ENCODE results near the gene DLG5. TPM values are rescaled to one million over a fixed set of nuclear protein-coding genes. Genes with fewer than 3 reads are reported as not detected.

Gene DLG5
- total RNA-seq, 1 donor from 2014 or later: 35.5 TPM

GRCh38 chr10:77800320-77800719 lies 126.2 kb downstream of the DLG5 start:
- no peak for DNase-seq
- Mint-ChIP-seq H3K4me3 (ENCODE audit: unreplicated experiment) (no peak overlapping the region), H3K36me3 (ENCODE audit: unreplicated experiment) (no peaks in the 10 kb centered on the region), H3K4me1 (ENCODE audit: low read depth, unreplicated experiment) (peaks cover 5% of the 10 kb centered on the region), H3K9me3 (ENCODE audit: unreplicated experiment) (no peaks in the 10 kb centered on the region), H3K27ac (ENCODE audit: unreplicated experiment) (no peak overlapping the region), H3K27me3 (ENCODE audit: unreplicated experiment) (no peaks in the 10 kb centered on the region)
- no peak for TF ChIP-seq CTCF (IDR thresholded peaks at IDR 0.05; ENCODE audit: partially characterized antibody, unreplicated experiment)

GRCh38 chr10:77799352-77799751 lies 127.2 kb downstream of the DLG5 start:
- DNase-seq: no peak
- Mint-ChIP-seq H3K4me3 (ENCODE audit: unreplicated experiment) (no peak overlapping the region), H3K36me3 (ENCODE audit: unreplicated experiment) (no peaks in the 10 kb centered on the region), H3K4me1 (ENCODE audit: low read depth, unreplicated experiment) (peaks cover 5% of the 10 kb centered on the region), H3K9me3 (ENCODE audit: unreplicated experiment) (no peaks in the 10 kb centered on the region), H3K27me3 (ENCODE audit: unreplicated experiment) (no peaks in the 10 kb centered on the region), H3K27ac (ENCODE audit: unreplicated experiment) (no peak overlapping the region)
- TF ChIP-seq CTCF (IDR thresholded peaks at IDR 0.05; ENCODE audit: partially characterized antibody, unreplicated experiment): no peak

GRCh38 chr10:77798940-77799339 lies 127.6 kb downstream of the DLG5 start:
- Mint-ChIP-seq H3K9me3 (ENCODE audit: unreplicated experiment) (no peaks in the 10 kb centered on the region), H3K27me3 (ENCODE audit: unreplicated experiment) (no peaks in the 10 kb centered on the region), H3K4me3 (ENCODE audit: unreplicated experiment) (no peak overlapping the region), H3K27ac (ENCODE audit: unreplicated experiment) (no peak overlapping the region), H3K36me3 (ENCODE audit: unreplicated experiment) (no peaks in the 10 kb centered on the region), H3K4me1 (ENCODE audit: low read depth, unreplicated experiment) (peaks cover 5% of the 10 kb centered on the region)
- TF ChIP-seq CTCF (IDR thresholded peaks at IDR 0.05; ENCODE audit: partially characterized antibody, unreplicated experiment): no peak
- no peak for DNase-seq

GRCh38 chr10:77796311-77796915 lies 130.1 kb downstream of the DLG5 start:
- DNase-seq: no peak
- H3K4me3 Mint-ChIP-seq (ENCODE audit: unreplicated experiment): no peak overlapping the region
- H3K27ac Mint-ChIP-seq (ENCODE audit: unreplicated experiment): no peak overlapping the region
- TF ChIP-seq CTCF (IDR thresholded peaks at IDR 0.05; ENCODE audit: partially characterized antibody, unreplicated experiment): no peak
- peaks cover 5% of the 10 kb centered on the region for H3K9me3 Mint-ChIP-seq (ENCODE audit: unreplicated experiment)
- H3K27me3 Mint-ChIP-seq (ENCODE audit: unreplicated experiment): peaks cover 2% of the 10 kb centered on the region
- H3K36me3 Mint-ChIP-seq (ENCODE audit: unreplicated experiment): no peaks in the 10 kb centered on the region
- H3K4me1 Mint-ChIP-seq (ENCODE audit: low read depth, unreplicated experiment): peaks cover 4% of the 10 kb centered on the region

- TF ChIP-seq CTCF (IDR thresholded peaks at IDR 0.05; ENCODE audit: partially characterized antibody, unreplicated experiment): no peak
- Mint-ChIP-seq H3K9me3 (ENCODE audit: unreplicated experiment) (peaks cover 6% of the 10 kb centered on the region), H3K4me1 (ENCODE audit: low read depth, unreplicated experiment) (peaks cover 4% of the 10 kb centered on the region), H3K4me3 (ENCODE audit: unreplicated experiment) (no peak overlapping the region), H3K36me3 (ENCODE audit: unreplicated experiment) (no peaks in the 10 kb centered on the region), H3K27ac (ENCODE audit: unreplicated experiment) (no peak overlapping the region), H3K27me3 (ENCODE audit: unreplicated experiment) (peaks cover 2% of the 10 kb centered on the region)
- no peak for DNase-seq
Measured at GRCh38 chr10:77795426-77796055, 131.0 kb downstream of the DLG5 start.
